ENCODE results near the gene SLC22A23. TPM values are rescaled to one million over a fixed set of nuclear protein-coding genes. Genes with fewer than 3 reads are reported as not detected.

The SLC22A23 gene
- total and polyA plus RNA-seq, 12 donors = 2.3 to 18.5 (median 5.3) TPM

DNA sequence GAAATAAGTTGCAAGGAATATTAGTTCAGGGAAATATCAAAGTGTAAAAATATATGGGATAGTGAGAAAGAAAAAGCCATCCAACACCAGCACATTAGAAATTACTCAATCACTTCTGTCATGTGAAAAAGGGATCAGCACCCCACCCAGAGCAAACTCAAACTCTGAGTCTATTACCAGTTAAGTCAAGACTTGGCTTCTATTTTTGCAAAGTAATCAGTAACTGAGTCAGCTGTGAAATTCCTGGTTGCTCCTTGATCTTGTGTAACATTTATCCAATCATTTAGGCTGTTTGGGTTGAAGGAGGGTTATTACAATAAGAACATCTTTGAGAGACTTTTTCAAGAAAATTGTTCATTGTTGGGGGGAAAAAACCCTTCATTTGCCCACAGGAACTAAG, 51.2 kb downstream of the SLC22A23 start:
- H3K9me3 ChIP-seq (replicated peaks in 1 of 3) = no peaks in the 10 kb centered on the region
- H3K36me3 ChIP-seq (replicated peaks in 1 of 2) = no peaks in the 10 kb centered on the region
- H3K27ac ChIP-seq = peak overlapping the region in 1 of 5 donors; percentile 4
- TF ChIP-seq, protein P1, sequence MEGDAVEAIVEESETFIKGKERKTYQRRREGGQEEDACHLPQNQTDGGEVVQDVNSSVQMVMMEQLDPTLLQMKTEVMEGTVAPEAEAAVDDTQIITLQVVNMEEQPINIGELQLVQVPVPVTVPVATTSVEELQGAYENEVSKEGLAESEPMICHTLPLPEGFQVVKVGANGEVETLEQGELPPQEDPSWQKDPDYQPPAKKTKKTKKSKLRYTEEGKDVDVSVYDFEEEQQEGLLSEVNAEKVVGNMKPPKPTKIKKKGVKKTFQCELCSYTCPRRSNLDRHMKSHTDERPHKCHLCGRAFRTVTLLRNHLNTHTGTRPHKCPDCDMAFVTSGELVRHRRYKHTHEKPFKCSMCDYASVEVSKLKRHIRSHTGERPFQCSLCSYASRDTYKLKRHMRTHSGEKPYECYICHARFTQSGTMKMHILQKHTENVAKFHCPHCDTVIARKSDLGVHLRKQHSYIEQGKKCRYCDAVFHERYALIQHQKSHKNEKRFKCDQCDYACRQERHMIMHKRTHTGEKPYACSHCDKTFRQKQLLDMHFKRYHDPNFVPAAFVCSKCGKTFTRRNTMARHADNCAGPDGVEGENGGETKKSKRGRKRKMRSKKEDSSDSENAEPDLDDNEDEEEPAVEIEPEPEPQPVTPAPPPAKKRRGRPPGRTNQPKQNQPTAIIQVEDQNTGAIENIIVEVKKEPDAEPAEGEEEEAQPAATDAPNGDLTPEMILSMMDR (IDR thresholded peaks at IDR 0.05) = no peak
- no peak for TF ChIP-seq POLR2A (IDR thresholded peaks at IDR 0.05)
- intact Hi-C loops (cut with DNase I) = no loop called here
- peaks cover 0 to 9% of the 10 kb centered on the region in 2 donors for H3K4me1 ChIP-seq (replicated peaks in 1 of 2)
- no peak overlapping the region for H3K4me3 ChIP-seq
- no peak for DNase-seq
- no peaks in the 10 kb centered on the region for H3K27me3 ChIP-seq

GRCh38 chr6:3405182-3405518, 51.7 kb downstream of the SLC22A23 start:
- no peaks in the 10 kb centered on the region for H3K36me3 ChIP-seq (replicated peaks in 1 of 2)
- H3K4me3 ChIP-seq = no peak overlapping the region
- TF ChIP-seq POLR2A (IDR thresholded peaks at IDR 0.05) = no peak
- TF ChIP-seq, protein P1 (IDR thresholded peaks at IDR 0.05) = no peak
- peak overlapping the region in 1 of 5 donors; percentile 4 for H3K27ac ChIP-seq
- H3K9me3 ChIP-seq (replicated peaks in 1 of 3) = no peaks in the 10 kb centered on the region
- H3K4me1 ChIP-seq (replicated peaks in 1 of 2) = peaks cover 0 to 9% of the 10 kb centered on the region in 2 donors
- 89 to 95% (median 93%) methylated on average over 11 of the region's 11 CpGs for WGBS, 4 donors
- H3K27me3 ChIP-seq = no peaks in the 10 kb centered on the region
- intact Hi-C loops (cut with DNase I) = no loop called here
- DNase-seq = no peak

DNA sequence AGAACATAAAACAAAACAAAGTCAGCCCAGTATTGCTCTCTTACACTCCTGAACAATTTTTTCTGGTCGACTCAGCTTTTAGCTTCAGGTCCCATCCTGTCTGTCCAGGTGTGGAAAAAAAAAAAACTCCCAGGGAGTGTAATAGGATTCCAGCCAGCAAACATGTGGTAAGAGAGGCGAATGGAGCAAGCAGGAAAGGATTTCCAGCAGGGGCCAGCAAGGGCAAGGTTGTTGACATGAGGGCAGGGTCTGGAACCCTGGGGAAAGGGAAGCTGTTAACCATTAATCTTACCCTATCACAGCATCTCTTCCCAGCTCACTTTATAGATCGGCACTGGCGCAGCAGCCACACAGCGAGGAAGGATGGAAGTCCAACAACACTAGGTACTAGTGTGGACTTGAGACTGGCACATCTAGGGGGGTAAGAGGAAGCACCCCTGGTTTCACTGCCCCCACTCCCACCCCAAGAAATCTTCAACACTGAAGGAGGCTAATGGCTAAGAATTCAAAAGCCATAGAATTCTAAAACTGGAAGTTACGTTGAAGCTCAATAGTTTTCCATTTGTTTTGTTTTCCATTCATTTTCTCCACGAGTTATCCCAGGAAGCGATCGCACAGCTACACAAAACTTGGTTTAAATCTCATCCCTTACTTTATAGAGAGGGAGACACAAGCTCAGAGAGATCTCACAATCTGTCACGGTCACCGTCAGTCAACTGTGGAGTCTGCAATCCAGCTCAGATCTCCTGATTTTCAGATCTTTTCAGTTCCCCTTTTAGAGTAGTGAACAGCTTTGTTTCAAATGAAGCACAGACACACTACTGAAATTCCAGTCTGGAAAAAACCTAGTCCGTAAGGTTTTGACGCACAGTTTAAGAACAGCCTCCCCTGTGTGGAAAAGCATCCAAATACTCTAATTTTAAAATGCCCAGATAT, 53.3 kb downstream of the SLC22A23 start:
- H3K9me3 ChIP-seq (replicated peaks in 1 of 3) = no peaks in the 10 kb centered on the region
- H3K4me3 ChIP-seq = no peak overlapping the region
- H3K27ac ChIP-seq = no peak overlapping the region
- 68 to 77% (median 72%) methylated on average over 13 of the region's 13 CpGs for WGBS, 4 donors
- H3K36me3 ChIP-seq (replicated peaks in 1 of 2) = no peaks in the 10 kb centered on the region
- H3K4me1 ChIP-seq (replicated peaks in 1 of 2) = peaks cover 0 to 9% of the 10 kb centered on the region in 2 donors
- intact Hi-C loops (cut with DNase I) = no loop called here
- no peak for TF ChIP-seq POLR2A (IDR thresholded peaks at IDR 0.05)
- TF ChIP-seq, protein P1 (IDR thresholded peaks at IDR 0.05) = no peak
- H3K27me3 ChIP-seq = no peaks in the 10 kb centered on the region
- no peak for DNase-seq

GRCh38 chr6:3402310-3403237, 54.3 kb downstream of the SLC22A23 start:
- Histone ChIP-seq H3K9me3 (replicated peaks in 1 of 3) (no peaks in the 10 kb centered on the region), H3K27ac (no peak overlapping the region), H3K4me1 (replicated peaks in 1 of 2) (peaks cover 0 to 9% of the 10 kb centered on the region in 2 donors), H3K27me3 (no peaks in the 10 kb centered on the region), H3K36me3 (replicated peaks in 1 of 2) (no peaks in the 10 kb centered on the region), H3K4me3 (no peak overlapping the region)
- WGBS, 4 donors = 79 to 90% (median 86%) methylated on average over 5 to 6 of the region's 6 CpGs
- intact Hi-C loops (cut with DNase I) = no loop called here
- no peak for DNase-seq
- no peak for TF ChIP-seq POLR2A (IDR thresholded peaks at IDR 0.05)
- TF ChIP-seq, protein P1 (IDR thresholded peaks at IDR 0.05) = no peak

Data from adrenal gland (tissue), 12 donors.